ENCODE measurements around the gene LRTM2.

LRTM2 gene

DNA sequence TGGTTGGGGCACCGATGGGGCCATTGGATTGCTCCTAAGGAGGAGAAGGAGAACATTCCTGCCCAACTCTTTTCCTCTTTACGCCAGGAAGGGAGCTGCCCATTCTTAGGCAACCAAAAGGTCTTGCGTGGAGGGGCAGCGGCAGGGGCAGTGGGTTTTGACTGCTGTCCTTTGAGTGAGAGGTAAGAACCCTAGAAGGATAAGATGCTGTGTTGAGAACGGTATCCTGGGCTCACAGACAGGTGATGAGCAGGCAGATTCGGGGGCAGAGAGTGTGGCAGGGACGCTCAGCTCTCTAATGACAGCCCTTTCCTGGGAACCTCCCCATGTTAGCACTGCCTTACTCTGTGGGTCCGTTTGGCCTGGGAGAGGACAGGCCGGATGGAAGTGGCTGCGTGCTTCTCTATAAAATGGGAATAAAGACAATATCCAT lies 13.2 kb downstream of the LRTM2 start:
- Histone ChIP-seq H3K36me3 (ENCODE audit: control insufficient read depth in 2 of 2, insufficient read depth in 1 of 2, low read length in 2 of 2) (no peaks in the 10 kb centered on the region), H3K9me3 (ENCODE audit: control insufficient read depth, insufficient read depth, low read depth, low read length) (no peaks in the 10 kb centered on the region), H3K4me3 (ENCODE audit: low read depth, low read length) (no peak overlapping the region), H3K4me1 (ENCODE audit: control insufficient read depth, insufficient read depth, low read length) (no peaks in the 10 kb centered on the region), H3K27ac (ENCODE audit: extremely low read depth, low read depth, low read length) (no peak overlapping the region)
- CTCF ChIA-PET = no interaction called here
- POLR2A ChIA-PET = no interaction called here
- TF ChIP-seq ZNF600 (tag by site-specific recombination; IDR thresholded peaks at IDR 0.05) (no peak), ZNF404 (tag by site-specific recombination; IDR thresholded peaks at IDR 0.05) (no peak), SCRT1 (tag by site-specific recombination; IDR thresholded peaks at IDR 0.05; ENCODE audit: borderline replicate concordance) (no peak), ZNF544 (tag by site-specific recombination; IDR thresholded peaks at IDR 0.05) (no peak), ZNF169 (tag by site-specific recombination; IDR thresholded peaks at IDR 0.05) (no peak), ZNF302 (tag by site-specific recombination; IDR thresholded peaks at IDR 0.05; ENCODE audit: low read depth) (no peak), ZNF549 (tag by site-specific recombination; IDR thresholded peaks at IDR 0.05) (no peak), GLI2 (tag by site-specific recombination; IDR thresholded peaks at IDR 0.05; ENCODE audit: borderline replicate concordance, low read depth) (no peak)
- TF ChIP-seq, protein P1, sequence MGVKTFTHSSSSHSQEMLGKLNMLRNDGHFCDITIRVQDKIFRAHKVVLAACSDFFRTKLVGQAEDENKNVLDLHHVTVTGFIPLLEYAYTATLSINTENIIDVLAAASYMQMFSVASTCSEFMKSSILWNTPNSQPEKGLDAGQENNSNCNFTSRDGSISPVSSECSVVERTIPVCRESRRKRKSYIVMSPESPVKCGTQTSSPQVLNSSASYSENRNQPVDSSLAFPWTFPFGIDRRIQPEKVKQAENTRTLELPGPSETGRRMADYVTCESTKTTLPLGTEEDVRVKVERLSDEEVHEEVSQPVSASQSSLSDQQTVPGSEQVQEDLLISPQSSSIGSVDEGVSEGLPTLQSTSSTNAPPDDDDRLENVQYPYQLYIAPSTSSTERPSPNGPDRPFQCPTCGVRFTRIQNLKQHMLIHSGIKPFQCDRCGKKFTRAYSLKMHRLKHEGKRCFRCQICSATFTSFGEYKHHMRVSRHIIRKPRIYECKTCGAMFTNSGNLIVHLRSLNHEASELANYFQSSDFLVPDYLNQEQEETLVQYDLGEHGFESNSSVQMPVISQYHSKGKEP (tag by site-specific recombination; IDR thresholded peaks at IDR 0.05) = no peak
- TF ChIP-seq, protein P2, sequence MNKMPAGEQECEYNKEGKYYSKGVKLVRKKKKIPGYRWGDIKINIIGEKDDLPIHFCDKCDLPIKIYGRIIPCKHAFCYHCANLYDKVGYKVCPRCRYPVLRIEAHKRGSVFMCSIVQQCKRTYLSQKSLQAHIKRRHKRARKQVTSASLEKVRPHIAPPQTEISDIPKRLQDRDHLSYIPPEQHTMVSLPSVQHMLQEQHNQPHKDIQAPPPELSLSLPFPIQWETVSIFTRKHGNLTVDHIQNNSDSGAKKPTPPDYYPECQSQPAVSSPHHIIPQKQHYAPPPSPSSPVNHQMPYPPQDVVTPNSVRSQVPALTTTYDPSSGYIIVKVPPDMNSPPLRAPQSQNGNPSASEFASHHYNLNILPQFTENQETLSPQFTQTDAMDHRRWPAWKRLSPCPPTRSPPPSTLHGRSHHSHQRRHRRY (tag by site-specific recombination; IDR thresholded peaks at IDR 0.05) = no peak
- TF ChIP-seq, protein P3, sequence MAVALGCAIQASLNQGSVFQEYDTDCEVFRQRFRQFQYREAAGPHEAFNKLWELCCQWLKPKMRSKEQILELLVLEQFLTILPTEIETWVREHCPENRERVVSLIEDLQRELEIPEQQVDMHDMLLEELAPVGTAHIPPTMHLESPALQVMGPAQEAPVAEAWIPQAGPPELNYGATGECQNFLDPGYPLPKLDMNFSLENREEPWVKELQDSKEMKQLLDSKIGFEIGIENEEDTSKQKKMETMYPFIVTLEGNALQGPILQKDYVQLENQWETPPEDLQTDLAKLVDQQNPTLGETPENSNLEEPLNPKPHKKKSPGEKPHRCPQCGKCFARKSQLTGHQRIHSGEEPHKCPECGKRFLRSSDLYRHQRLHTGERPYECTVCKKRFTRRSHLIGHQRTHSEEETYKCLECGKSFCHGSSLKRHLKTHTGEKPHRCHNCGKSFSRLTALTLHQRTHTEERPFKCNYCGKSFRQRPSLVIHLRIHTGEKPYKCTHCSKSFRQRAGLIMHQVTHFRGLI (tag by site-specific recombination; IDR thresholded peaks at IDR 0.05) = no peak

DNA sequence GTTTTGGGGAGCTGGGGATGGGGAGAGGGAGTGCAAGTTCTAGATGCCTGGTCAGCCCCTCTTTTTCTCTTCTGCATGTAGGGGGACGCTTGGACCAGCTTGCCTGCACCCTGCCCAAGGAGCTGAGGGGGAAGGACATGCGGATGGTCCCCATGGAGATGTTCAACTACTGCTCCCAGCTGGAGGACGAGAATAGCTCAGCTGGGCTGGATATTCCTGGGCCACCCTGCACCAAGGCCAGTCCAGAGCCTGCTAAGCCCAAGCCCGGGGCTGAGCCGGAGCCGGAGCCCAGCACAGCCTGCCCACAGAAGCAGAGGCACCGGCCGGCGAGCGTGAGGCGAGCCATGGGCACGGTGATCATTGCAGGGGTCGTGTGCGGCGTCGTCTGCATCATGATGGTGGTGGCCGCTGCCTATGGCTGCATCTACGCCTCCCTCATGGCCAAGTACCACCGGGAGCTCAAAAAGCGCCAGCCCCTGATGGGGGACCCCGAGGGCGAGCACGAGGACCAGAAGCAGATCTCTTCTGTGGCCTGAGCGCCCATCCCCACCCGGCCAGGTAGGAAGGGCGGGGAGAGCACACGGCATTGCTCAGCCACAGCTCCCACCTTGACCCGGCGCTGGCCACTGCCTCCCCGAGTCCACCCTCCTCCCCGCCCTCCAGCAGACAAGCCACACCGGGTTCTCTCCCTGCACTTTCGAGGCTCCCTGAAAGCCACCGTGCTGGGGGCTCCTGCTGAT lies 14.0 kb downstream of the LRTM2 start:
- TF ChIP-seq, protein P4, sequence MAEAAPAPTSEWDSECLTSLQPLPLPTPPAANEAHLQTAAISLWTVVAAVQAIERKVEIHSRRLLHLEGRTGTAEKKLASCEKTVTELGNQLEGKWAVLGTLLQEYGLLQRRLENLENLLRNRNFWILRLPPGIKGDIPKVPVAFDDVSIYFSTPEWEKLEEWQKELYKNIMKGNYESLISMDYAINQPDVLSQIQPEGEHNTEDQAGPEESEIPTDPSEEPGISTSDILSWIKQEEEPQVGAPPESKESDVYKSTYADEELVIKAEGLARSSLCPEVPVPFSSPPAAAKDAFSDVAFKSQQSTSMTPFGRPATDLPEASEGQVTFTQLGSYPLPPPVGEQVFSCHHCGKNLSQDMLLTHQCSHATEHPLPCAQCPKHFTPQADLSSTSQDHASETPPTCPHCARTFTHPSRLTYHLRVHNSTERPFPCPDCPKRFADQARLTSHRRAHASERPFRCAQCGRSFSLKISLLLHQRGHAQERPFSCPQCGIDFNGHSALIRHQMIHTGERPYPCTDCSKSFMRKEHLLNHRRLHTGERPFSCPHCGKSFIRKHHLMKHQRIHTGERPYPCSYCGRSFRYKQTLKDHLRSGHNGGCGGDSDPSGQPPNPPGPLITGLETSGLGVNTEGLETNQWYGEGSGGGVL (tag by site-specific recombination; IDR thresholded peaks at IDR 0.05) = no peak
- TF ChIP-seq ZNF132 (tag by site-specific recombination; IDR thresholded peaks at IDR 0.05; ENCODE audit: borderline replicate concordance) (no peak), ZNF16 (tag by site-specific recombination; IDR thresholded peaks at IDR 0.05; ENCODE audit: low read depth) (no peak), ZNF133 (tag by site-specific recombination; IDR thresholded peaks at IDR 0.05) (no peak), ZNF146 (tag by site-specific recombination; IDR thresholded peaks at IDR 0.05) (no peak), ZNF626 (tag by site-specific recombination; IDR thresholded peaks at IDR 0.05) (no peak), ZNF184 (tag by site-specific recombination; IDR thresholded peaks at IDR 0.05) (no peak), ZNF670 (tag by site-specific recombination; IDR thresholded peaks at IDR 0.05; ENCODE audit: low read depth) (no peak), ZNF596 (tag by site-specific recombination; IDR thresholded peaks at IDR 0.05) (no peak), SP7 (tag by site-specific recombination; IDR thresholded peaks at IDR 0.05) (no peak)
- TF ChIP-seq, protein P5, sequence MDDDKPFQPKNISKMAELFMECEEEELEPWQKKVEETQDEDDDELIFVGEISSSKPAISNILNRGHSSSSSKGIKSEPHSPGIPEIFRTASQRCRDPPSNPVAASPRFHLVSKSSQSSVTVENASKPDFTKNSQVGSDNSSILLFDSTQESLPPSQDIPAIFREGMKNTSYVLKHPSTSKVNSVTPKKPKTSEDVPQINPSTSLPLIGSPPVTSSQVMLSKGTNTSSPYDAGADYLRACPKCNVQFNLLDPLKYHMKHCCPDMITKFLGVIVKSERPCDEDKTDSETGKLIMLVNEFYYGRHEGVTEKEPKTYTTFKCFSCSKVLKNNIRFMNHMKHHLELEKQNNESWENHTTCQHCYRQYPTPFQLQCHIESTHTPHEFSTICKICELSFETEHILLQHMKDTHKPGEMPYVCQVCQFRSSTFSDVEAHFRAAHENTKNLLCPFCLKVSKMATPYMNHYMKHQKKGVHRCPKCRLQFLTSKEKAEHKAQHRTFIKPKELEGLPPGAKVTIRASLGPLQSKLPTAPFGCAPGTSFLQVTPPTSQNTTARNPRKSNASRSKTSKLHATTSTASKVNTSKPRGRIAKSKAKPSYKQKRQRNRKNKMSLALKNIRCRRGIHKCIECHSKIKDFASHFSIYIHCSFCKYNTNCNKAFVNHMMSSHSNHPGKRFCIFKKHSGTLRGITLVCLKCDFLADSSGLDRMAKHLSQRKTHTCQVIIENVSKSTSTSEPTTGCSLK (tag by site-specific recombination; IDR thresholded peaks at IDR 0.05) = no peak
- TF ChIP-seq, protein P6, sequence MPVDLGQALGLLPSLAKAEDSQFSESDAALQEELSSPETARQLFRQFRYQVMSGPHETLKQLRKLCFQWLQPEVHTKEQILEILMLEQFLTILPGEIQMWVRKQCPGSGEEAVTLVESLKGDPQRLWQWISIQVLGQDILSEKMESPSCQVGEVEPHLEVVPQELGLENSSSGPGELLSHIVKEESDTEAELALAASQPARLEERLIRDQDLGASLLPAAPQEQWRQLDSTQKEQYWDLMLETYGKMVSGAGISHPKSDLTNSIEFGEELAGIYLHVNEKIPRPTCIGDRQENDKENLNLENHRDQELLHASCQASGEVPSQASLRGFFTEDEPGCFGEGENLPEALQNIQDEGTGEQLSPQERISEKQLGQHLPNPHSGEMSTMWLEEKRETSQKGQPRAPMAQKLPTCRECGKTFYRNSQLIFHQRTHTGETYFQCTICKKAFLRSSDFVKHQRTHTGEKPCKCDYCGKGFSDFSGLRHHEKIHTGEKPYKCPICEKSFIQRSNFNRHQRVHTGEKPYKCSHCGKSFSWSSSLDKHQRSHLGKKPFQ (tag by site-specific recombination; IDR thresholded peaks at IDR 0.05) = no peak
- Histone ChIP-seq H3K36me3 (ENCODE audit: control insufficient read depth in 2 of 2, insufficient read depth in 1 of 2, low read length in 2 of 2) (no peaks in the 10 kb centered on the region), H3K27ac (ENCODE audit: extremely low read depth, low read depth, low read length) (no peak overlapping the region), H3K9me3 (ENCODE audit: control insufficient read depth, insufficient read depth, low read depth, low read length) (no peaks in the 10 kb centered on the region), H3K4me1 (ENCODE audit: control insufficient read depth, insufficient read depth, low read length) (no peaks in the 10 kb centered on the region), H3K4me3 (ENCODE audit: low read depth, low read length) (no peak overlapping the region)
- POLR2A ChIA-PET = no interaction called here
- CTCF ChIA-PET = interaction anchor here (0.6 kb wide), 1 partner anchor 39 kb away, joined by 3 read pairs; no protein-coding TSS in a partner anchor
